ENCODE results near the gene ACOX2.

GRCh38 chr3:58536501-58537411 lies at the start of gene ACOX2:
- TF ChIP-seq CTCF (IDR thresholded peaks at IDR 0.05; ENCODE audit: control extremely low read depth in 1 of 3, insufficient read depth in 1 of 3, low read depth in 1 of 3, low read length in 3 of 3) (no peak), ASH2L (IDR thresholded peaks at IDR 0.05; ENCODE audit: low read length) (no peak), RAD21 (IDR thresholded peaks at IDR 0.05 in 1 of 2, conservative IDR thresholded peaks at IDR 0.05 in 1 of 2; ENCODE audit: low read depth in 2 of 2, low read length in 2 of 2) (no peak), POU5F1 (IDR thresholded peaks at IDR 0.05; ENCODE audit: low read depth, low read length) (no peak), TAF1 (IDR thresholded peaks at IDR 0.05; ENCODE audit: low read depth, low read length) (no peak), SP4 (IDR thresholded peaks at IDR 0.05; ENCODE audit: low read length) (no peak), PHF8 (conservative IDR thresholded peaks at IDR 0.05; ENCODE audit: low read depth, low read length) (no peak)

Data from H1 (cell line).